WERI-Rb-1 (cell line): ENCODE measurements around the gene TNFRSF6B.

Experiments used
- DNase-seq: peaks from one replicate; pipeline ENCODE4 v3.0.0-alpha.2; 2020
- H3K27ac ChIP-seq: fragments of 250-450 bp; sonication (Bioruptor Pico); 2 replicates; pipeline ENCODE4 v1.5.1; 2020; ENCODE audit warnings: mild to moderate bottlenecking, moderate library complexity
- H3K27me3 ChIP-seq: fragments of 250-450 bp; sonication (Bioruptor Pico); 2 replicates; pipeline ENCODE4 v1.5.1; 2021; ENCODE audit warnings: mild to moderate bottlenecking, low read depth, moderate library complexity; ENCODE audit not compliant: insufficient read depth, severe bottlenecking
- H3K36me3 ChIP-seq: fragments of 250-450 bp; sonication (Bioruptor Pico); 2 replicates; pipeline ENCODE4 v1.5.1; 2020; ENCODE audit warnings: mild to moderate bottlenecking, moderate library complexity
- H3K4me3 ChIP-seq: 2 replicates; pipeline ENCODE4 v1.5.1; 2011; ENCODE audit warnings: low read depth, mild to moderate bottlenecking, control low read depth, low read length
- H3K9me3 ChIP-seq: fragments of 250-450 bp; sonication (Bioruptor Pico); 2 replicates; pipeline ENCODE4 v1.5.1; 2021; ENCODE audit warnings: mild to moderate bottlenecking, moderate library complexity; ENCODE audit not compliant: severe bottlenecking
- TF ChIP-seq, protein P1 (sequence below): IDR thresholded peaks from 2 replicates; pipeline ENCODE4 v1.5.1; 2011; ENCODE audit warnings: low read depth, mild to moderate bottlenecking, control low read depth, inconsistent platforms, low read length

TNFRSF6B gene

DNA sequence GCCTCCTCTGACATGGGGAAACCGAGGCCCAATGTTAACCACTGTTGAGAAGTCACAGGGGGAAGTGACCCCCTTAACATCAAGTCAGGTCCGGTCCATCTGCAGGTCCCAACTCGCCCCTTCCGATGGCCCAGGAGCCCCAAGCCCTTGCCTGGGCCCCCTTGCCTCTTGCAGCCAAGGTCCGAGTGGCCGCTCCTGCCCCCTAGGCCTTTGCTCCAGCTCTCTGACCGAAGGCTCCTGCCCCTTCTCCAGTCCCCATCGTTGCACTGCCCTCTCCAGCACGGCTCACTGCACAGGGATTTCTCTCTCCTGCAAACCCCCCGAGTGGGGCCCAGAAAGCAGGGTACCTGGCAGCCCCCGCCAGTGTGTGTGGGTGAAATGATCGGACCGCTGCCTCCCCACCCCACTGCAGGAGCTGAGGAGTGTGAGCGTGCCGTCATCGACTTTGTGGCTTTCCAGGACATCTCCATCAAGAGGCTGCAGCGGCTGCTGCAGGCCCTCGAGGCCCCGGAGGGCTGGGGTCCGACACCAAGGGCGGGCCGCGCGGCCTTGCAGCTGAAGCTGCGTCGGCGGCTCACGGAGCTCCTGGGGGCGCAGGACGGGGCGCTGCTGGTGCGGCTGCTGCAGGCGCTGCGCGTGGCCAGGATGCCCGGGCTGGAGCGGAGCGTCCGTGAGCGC, 1.6 kb downstream of the TNFRSF6B start:
- TF ChIP-seq, protein P1, sequence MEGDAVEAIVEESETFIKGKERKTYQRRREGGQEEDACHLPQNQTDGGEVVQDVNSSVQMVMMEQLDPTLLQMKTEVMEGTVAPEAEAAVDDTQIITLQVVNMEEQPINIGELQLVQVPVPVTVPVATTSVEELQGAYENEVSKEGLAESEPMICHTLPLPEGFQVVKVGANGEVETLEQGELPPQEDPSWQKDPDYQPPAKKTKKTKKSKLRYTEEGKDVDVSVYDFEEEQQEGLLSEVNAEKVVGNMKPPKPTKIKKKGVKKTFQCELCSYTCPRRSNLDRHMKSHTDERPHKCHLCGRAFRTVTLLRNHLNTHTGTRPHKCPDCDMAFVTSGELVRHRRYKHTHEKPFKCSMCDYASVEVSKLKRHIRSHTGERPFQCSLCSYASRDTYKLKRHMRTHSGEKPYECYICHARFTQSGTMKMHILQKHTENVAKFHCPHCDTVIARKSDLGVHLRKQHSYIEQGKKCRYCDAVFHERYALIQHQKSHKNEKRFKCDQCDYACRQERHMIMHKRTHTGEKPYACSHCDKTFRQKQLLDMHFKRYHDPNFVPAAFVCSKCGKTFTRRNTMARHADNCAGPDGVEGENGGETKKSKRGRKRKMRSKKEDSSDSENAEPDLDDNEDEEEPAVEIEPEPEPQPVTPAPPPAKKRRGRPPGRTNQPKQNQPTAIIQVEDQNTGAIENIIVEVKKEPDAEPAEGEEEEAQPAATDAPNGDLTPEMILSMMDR = no peak
- Histone ChIP-seq H3K36me3 (peaks cover 38% of the 10 kb centered on the region), H3K9me3 (no peaks in the 10 kb centered on the region), H3K27ac (no peak overlapping the region), H3K27me3 (no peaks in the 10 kb centered on the region), H3K4me3 (no peak overlapping the region)
- DNase-seq = no peak

DNA sequence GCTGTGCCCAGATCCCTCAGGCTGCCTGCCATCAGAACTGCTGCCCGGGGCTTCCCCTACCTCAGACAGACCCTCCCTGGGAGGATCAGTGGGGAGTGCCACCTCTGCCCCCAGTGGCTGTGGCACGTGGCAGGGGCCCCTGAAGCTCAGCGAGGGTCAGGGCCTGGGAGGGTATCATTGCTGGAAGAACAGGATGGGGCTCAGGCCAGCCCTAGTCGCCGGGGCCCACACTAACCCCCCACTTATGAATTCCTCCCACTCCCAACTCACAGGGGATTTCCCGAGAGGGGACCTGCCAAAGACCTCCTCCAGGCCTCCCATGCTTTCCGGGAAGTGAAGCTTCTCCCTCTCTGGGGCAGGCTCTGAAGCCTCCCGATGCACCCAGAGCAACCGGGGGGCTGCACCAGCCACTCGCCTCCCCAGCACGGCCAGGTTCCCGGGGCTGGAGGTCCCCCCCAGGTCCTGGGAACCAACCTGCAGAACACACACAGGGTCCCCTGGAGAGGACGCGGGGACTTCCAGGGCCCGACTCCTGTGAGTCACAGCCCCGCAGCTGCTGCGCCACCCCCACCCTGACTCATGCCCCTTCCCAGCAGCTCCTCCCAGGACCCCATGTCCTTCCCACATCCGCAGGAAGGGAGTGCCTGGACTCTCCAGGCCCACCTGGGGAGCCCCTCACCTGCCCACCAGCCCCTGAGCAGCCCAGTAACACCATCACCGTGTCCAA, 2.5 kb downstream of the TNFRSF6B start:
- DNase-seq = no peak
- TF ChIP-seq, protein P1 = no peak
- Histone ChIP-seq H3K27me3 (no peaks in the 10 kb centered on the region), H3K9me3 (no peaks in the 10 kb centered on the region), H3K4me3 (no peak overlapping the region), H3K36me3 (peaks cover 40% of the 10 kb centered on the region), H3K27ac (peak overlapping the region; percentile 26; the same call in 1 of the 2 replicates)

DNA sequence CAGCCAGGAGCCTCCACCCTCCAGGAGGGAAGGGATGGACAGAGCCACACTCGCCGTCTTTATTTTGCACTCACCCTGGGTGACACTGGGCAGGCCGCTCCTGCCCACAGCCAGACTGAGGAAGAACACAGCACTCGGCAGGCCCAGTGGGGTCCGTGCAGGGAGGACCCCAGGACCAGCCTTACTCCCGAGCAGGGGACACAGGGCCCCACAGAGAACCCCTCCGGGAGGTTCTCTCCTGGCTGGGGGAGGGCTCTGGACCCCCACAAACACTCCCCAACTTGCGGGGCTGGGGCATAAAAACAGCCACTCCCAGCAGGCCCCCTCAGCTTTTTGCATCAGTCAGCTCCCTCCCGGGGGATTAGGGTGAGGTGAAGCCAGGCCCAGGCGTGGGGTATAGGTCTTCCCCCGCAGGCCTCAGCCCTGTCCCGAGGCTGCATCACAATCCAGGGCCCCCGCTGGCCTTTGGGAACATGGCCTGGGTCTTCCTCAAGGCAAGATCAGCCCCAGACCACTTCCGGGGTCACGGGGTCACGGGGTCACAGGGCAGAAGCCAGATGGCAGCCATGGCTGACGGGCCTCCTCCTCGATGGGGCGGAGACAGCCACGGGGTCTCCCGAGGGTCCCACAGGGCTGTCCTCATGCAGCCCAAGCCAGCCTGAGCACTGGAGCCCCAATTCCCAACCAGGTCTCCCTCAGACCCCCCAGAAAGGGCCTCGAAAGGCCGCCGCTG, 3.2 kb downstream of the TNFRSF6B start:
- H3K27ac ChIP-seq = peak overlapping the region; percentile 26; the same call in 1 of the 2 replicates
- H3K27me3 ChIP-seq = no peaks in the 10 kb centered on the region
- no peak for DNase-seq
- H3K9me3 ChIP-seq = no peaks in the 10 kb centered on the region
- H3K4me3 ChIP-seq = no peak overlapping the region
- H3K36me3 ChIP-seq = peaks cover 40% of the 10 kb centered on the region
- TF ChIP-seq, protein P1 = no peak

DNA sequence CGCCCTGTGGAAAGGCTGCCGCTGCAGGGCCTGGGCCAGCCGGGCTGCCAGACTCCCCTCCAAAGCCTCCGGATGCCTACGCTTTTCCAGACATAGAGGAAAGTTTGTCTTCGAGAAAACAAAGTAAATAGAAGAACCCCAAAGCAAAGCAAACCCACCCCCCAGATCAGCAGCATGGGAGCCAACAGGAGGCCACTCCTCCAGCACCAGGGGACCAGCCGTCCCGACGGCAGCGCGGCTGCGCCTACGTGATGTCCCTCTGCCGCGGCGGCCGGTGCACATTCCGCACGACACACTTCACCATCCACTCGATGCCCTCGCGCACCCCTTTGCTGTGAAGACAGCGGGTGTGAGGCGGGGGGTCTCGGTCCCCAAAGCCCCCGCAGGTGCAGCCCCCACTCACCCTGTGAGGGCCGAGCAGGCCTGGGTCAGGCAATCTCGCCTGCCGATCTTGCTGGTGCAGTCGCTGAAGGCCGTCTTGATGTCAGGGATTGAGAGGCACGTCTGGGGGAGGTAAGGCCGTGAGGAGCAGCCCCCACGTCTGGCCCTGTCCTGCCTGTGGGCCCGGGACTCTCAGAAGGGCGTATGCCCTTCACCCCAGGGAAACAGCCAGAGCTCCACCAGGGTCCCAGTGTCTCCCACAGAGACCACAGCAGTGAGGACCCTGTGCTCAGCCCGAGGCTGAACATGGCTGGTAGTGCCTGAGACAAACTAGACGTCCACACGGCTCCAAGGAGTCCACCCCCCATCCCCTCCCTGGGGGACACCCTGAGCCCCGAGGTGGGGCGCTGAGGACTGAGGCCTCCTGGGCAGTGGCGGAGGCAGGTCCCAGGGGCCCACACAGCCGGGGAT, 4.0 kb downstream of the TNFRSF6B start:
- H3K9me3 ChIP-seq = no peaks in the 10 kb centered on the region
- peaks cover 42% of the 10 kb centered on the region for H3K36me3 ChIP-seq
- H3K27me3 ChIP-seq = no peaks in the 10 kb centered on the region
- DNase-seq = no peak
- H3K4me3 ChIP-seq = no peak overlapping the region
- TF ChIP-seq, protein P1 = no peak
- H3K27ac ChIP-seq = no peak overlapping the region

DNA sequence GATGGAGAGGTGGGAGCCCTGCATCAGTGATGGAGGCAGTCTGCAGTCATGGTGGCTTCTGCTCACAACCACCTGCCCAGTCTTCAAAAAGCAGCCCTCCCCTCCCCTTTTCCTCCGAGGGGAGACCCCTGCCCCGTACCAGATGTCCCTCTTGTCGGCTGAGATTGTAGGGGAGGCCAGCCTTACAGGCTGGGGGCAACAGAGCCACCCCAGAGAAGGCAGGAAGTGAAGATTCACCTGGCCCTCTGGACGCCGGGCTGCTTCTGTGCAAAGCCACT, 4.5 kb downstream of the TNFRSF6B start:
- TF ChIP-seq, protein P1 = no peak

More for the DNA sequence above, 4.5 kb downstream of the TNFRSF6B start:
- H3K9me3 ChIP-seq = no peaks in the 10 kb centered on the region
- H3K27ac ChIP-seq = no peak overlapping the region
- no peak for DNase-seq
- no peaks in the 10 kb centered on the region for H3K27me3 ChIP-seq
- H3K36me3 ChIP-seq = peaks cover 42% of the 10 kb centered on the region
- no peak overlapping the region for H3K4me3 ChIP-seq
